HG03103 (cell line): ENCODE data around the gene MBIP.
"Not testable (repeated sequence)": the region's sequence is repeated elsewhere in the genome, so short reads cannot be mapped to it uniquely, and the experiment has no call there.

Source experiments
- ATAC-seq: cut with Tn5 transposase; IDR thresholded peaks from one replicate; pipeline ENCODE4 v1.9.1; 2021; ENCODE audit warnings: low read depth; ENCODE audit not compliant: unreplicated experiment

The MBIP gene, protein sequence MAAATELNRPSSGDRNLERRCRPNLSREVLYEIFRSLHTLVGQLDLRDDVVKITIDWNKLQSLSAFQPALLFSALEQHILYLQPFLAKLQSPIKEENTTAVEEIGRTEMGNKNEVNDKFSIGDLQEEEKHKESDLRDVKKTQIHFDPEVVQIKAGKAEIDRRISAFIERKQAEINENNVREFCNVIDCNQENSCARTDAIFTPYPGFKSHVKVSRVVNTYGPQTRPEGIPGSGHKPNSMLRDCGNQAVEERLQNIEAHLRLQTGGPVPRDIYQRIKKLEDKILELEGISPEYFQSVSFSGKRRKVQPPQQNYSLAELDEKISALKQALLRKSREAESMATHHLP

GRCh38 chr14:36320200-36320896, at the start of gene MBIP:
Gene MBIP, minus strand, starts transcription at chr14:36320637. Its CDS starts 49 bp downstream, at chr14:36320588.
- ATAC-seq = peak; percentile 98

DNA sequence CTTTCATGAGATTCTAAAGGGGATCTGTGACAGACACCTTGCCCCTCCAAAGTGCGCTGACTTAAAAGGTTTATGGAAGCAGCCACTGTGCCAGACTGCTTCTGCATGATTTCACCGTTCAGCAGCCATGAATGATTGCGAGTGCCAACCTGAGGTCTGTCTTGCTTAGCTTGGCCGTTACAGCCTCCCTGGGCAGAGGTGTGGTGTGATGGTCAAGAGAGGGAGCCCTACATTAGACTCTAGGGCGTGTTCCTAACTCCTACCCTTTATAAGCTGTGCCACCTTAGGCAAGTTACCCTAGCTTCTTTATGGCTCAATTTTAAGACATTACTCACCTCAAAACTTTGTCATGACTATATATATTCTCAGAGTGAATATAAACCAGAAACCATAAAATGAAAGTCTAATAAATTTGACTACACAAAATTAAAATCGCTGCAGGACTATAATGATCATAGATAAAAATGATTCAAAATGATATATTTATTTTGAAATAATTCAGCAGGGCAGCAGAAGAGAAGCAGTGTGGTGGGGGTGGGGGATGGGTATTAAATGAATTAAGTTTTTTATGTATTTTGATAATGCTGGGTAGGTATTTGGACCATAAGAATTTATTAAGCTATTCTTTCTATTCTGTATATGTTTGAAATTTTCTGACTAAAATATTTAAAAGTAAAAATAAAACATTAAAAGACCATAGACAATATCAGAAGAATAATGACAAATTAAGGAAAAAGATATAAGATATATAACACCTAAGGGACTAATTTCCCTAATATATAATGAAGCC, 47.7 kb upstream of the MBIP start:
- no peak for ATAC-seq

DNA sequence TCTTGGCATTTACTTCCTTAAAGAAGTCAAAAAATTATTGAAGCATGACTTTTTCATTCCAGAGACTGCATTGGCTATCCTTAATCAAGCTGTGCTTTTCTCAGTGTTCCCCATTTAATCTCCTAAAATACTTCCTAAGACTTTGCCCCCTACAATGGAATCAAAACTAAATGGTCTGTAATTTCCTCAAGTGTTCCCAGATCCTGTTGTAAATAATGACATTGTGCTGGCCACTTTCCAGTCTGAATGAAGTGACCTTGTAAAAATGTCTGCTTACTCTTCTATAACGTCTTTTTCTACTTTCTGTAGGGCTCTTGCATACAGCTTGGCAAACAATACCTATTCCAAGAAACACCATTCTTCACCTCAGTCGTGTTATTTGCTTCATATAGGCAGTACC, 45.3 kb upstream of the MBIP start:
- ATAC-seq = no peak

DNA sequence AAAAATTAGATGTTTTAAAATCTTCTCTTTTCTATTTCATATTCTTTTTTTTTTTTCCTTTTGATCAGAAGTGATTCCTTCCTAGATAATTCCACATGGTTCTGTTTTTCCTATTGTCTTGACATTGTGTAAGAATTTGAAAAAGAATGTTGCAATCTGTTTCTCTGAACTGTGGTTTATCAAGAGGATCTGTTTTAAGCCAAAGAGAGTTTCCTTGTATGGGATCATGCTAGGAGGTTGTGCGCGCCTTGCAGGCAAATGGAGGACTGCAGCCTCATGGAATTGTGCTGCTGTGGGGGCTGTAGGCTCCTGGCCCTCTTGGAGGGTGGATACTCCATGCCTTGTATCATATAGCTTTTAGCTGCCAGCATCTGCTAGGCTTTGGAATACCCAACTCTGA, 43.3 kb upstream of the MBIP start:
- no peak for ATAC-seq

DNA sequence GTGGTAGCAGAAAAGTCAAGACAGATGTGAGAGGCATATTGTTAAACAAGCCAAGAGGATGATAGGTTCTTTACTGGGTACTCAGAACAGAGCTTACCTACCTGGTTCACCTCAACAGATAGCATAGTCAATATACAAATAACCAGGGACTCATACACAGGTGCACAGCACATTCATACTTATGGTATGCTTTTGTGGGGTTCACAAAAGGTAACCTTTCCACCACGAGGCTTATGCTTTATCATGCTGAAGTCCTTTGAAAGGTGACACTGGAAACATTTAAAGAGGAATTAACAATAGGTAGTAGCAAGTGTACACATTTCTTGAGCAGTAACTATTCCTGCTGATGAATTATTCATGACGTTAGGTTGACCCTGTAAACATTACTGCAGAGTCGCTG, 42.2 kb upstream of the MBIP start:
- no peak for ATAC-seq

DNA sequence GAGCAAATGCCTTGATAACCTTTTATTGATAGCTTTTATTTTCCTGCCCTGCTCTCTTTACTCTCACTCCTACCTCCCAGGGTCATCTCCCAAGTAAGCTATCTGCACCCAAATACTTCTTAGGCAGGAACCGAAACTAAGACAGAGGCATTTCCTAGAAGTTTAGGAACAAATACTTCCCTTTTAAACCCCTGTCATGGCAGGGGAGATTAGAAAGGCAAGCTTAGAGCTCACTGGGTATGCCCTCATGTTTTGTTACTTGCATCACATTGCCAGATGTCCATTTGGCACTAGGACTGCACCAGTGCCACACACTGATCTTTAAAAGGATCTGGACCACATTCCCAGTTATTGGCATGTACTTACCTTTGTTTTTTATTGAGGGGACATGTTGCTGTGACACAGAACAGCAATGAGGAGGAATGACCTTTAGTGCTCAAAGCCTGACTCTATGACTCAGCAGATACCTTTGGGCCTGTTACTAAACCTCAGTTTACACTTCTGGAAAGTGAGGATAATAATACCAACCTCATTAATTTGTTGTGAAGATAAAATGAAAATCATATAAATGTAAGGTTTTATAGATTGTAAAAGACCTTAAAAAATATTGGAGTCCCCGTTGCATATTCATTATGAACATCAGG, 40.9 kb upstream of the MBIP start:
- ATAC-seq = no peak

- ATAC-seq = no peak
These were observed 36.4 kb upstream of the MBIP start for GRCh38 chr14:36356862-36357261.

DNA sequence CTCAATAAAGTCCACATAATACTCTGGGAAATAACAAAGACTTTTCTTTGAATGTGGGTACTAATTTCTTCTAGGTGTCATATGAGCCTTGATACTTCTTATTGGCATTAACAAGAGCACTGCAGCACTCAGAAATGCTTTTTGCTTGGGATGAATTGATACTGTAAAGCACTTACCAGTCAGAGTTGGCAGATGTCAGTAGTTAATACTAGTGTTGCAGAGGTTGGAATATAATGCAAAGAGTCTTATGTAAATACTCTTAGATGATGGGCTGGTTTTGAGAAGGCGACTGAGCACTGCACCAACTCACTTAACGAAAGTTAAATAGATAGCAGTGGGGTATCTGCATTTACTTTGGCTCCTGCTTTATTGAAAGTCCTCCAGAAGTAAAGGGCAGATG, 25.6 kb upstream of the MBIP start:
- ATAC-seq = no peak

- no peak for ATAC-seq
These were observed 23.8 kb upstream of the MBIP start for GRCh38 chr14:36344211-36344610.

DNA sequence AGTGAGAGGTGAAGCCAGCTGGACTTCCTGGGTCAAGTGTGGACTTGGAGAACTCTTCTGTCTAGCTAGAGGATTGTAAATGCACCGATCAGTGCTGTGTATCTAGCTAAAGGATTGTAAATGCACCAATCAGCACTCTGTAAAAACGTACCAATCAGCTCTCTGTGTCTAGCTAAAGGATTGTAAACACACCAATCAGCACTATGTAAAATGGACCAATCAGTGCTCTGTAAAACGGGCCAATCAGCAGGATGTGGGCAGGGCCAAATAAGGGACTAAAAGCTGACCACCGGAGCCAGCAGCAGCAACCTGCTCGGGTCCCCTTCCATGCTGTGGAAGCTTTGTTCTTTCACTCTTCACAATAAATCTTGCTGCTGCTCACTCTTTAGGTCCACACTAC, 21.4 kb upstream of the MBIP start:
- ATAC-seq = not testable (repeated sequence)

DNA sequence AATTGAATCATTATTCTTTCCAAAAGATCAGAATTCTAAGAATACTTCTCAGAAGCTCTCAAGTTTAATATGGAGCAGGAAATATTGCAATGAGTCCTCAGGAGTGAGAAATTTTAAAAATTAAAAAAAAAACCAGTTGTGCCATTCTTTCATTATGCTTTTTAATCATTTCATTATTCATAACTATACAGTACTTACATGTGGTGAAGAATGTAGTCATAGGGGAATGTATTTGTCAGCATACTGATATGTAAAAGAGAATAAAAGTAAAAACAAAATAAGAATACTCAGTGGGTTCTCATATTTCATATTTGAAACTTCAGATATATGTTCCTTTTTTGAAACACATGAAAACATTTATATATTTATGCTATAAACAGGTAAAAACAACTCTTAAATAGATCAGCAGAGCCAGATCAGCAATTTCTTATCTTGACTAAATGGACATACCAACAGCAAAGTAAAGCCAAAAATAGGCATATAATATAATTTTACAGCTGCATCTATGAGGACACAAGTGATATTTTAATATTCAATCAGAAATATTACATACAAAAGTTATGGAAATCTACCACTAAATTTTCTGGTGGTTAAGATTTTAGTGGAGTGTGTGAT, 19.9 kb upstream of the MBIP start:
- no peak for ATAC-seq

DNA sequence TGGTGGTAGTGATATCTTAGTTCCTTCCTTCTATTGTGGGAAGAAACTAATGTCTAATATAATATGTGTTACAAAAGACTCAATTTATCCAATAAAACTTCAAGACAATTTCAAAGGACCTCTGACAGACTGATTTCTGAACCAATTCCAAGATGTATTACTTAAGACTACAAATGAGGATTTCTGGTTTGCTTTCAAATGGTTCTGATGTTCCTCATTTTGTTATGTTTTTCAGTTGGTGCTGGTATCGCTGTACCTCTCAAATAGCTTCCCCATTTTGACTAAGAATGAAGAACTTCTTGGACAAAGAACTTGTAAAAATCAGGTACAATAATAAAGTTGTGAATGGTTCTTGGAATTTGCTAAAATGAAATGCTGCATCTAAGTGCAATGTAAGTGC, 19.4 kb upstream of the MBIP start:
- no peak for ATAC-seq

DNA sequence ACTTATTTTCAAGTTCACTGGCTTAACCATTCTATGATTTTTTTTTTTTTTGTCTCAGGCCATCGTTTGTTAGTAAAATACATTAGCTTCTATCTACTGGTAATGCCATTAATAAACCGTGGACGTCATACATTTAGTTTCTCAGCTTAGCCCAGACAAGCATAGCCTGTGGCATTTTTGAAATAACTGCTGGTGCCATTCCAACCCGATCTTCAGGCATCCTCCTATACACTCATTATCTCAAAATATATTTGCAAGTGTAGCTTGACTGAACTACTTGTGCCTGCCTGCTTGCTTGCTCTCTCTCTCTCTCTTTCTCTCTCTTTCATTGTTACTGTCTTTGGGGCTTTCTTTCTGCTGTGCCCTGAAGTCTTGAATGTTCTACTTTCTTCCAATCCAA, 12.7 kb upstream of the MBIP start:
- no peak for ATAC-seq

GRCh38 chr14:36327573-36327972, 7.1 kb upstream of the MBIP start:
- not testable (repeated sequence) for ATAC-seq

DNA sequence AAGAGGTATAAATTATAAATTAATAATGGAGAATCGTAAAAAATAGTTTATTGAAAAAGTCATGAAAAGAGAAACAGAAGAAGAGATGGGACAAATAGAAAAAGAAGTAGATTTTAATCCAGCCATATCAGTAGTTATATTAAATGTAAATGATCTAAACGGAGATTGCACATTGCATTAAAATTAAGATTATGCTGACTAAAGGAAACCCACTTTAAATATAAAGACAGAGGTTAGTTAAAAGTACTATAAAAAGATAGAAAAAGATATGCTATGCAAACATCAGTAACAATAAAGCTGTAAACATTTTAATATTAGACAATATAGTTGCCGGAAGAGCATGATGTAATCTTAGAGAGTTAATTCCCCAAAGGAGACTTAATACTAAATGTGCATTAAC, 5.4 kb upstream of the MBIP start:
- ATAC-seq = no peak

DNA sequence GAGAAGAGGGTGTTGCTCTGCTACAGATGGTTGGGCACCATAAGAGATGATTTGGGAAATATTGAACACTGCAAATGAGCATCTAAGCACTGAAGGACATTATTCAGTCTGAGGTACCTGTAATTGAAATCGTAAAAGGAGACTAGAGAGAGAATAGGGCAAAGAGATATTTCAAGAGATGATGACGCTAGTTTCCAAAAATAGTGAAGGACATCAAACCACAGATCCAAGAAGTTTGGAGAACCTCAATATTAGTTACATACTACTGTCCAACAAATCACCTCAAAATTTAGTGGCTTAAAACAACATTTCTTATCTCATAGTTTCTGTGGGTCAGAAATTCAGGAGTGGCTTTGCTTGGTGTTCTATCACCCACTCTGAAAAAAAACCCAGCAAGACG, 4.5 kb upstream of the MBIP start:
- no peak for ATAC-seq

DNA sequence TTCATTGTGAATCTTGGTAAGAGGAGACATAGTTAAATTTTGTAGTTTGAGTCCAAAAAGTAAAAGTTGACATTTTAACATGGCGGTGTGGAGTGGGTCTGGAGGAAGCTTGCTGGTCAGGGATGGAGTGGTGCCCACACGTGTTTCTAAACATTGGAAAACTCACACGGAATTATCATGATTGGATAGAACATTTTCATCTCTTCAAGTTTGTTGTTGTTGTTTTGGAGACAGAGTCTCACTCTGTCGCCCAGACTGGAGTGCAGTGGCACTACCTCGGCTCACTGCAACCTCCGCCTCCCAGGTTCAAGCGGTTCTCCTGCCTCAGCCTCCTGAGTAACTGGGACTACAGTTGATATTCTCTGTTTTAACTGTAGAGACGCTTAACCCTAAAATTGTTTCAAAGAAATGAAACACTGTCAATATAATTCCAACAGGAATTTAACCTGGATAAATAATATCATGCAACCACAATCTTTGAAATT, 502 bp upstream of the MBIP start:
- peak; percentile 11 for ATAC-seq

DNA sequence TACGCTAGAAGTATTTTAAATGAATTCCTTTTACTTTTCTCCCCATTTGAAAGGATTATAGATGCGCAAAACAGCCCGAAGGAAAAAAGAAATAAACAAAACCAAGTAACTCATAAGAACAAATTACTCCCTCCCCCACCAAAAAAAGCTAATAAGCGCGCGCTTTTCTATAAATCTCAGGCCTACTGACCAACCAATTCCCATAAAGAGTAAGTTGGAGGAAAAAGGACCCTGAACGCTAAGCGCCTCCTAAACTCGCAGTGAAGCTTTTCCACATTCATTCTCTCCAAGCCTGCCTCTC, 588 bp downstream of the MBIP start:
- ATAC-seq = no peak

DNA sequence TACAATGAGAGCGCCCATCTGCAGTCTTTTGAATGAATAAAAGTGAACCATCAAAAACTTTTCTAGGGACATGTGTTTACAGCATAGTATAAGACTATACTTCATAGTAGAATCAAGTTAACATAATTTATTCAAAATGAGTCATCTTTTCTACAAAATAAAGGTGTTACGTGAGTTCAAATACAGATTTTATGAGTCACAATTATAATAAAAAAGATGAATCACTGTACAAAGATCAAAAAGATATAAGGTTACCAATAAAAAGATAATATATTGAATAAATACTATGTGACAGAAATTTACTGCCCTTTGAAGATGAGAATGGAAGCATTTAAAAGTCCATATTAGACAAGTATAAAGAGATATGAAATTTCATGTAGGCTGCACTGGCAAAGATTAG, 2.8 kb downstream of the MBIP start:
- no peak for ATAC-seq

DNA sequence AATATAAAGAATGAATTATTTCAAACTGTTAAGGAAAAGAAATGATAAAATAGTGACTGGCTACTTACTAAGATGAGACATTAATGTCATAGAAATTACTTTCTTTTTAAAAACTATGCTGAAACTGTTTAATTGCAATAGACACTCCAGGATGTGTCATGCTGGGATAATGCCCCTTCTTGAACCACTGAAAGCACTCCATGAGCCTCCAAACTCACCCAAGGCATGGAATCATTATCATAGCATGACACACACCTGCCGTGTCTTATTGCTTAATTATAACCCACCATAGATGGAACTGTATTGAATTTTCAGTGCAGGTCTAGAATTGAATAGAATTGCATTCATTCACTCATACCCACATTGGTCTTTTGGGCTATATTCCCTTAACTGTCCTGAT, 4.3 kb downstream of the MBIP start:
- ATAC-seq = no peak
